Measurements from ENCODE around the gene LMNB1.

- TF ChIP-seq POLR2A (IDR thresholded peaks at IDR 0.05; ENCODE audit: low read depth, low read length) (no peak), TAF1 (IDR thresholded peaks at IDR 0.05; ENCODE audit: low read depth, low read length) (no peak), POLR2AphosphoS5 (IDR thresholded peaks at IDR 0.05; ENCODE audit: low read depth, low read length) (no peak)
Measured at GRCh38 chr5:126812199-126812570, 35.2 kb downstream of the LMNB1 start.
